Hindlimb muscle (tissue), 1 donor: ENCODE results near the gene E2F1. TPM values are rescaled to one million over a fixed set of nuclear protein-coding genes. Genes with fewer than 3 reads are reported as not detected.
A peak's percentile ranks its signal among the peaks of the same experiment; 100 is the strongest.

ENCODE experiments used
- DNase-seq: peaks from one replicate; pipeline ENCODE4 v3.0.0-alpha.2; 2013
- polyA plus RNA-seq: library from polyadenylated mRNA; unstranded; fragments of 120-200 nt; gene quantifications from one replicate; pipeline ENCODE4 v1.2.1, GENCODE V29; 2013; ENCODE audit not compliant: insufficient read length

E2F1 gene
- polyA plus RNA-seq, 1 donor: 10.2 TPM

GRCh38 chr20:33687370-33687915, 1.3 kb upstream of the E2F1 start:
- DNase-seq: no peak

GRCh38 chr20:33686984-33687366, 790 bp upstream of the E2F1 start:
- DNase-seq: no peak

GRCh38 chr20:33685328-33686099, 671 bp downstream of the E2F1 start:
- peak; percentile 57 for DNase-seq

GRCh38 chr20:33684533-33685327, 1.5 kb downstream of the E2F1 start:
- no peak for DNase-seq

GRCh38 chr20:33681728-33682353, 4.3 kb downstream of the E2F1 start:
- no peak for DNase-seq

- DNase-seq: no peak
These were observed 4.9 kb downstream of the E2F1 start for GRCh38 chr20:33681288-33681687.

- no peak for DNase-seq
These were observed 5.5 kb downstream of the E2F1 start for GRCh38 chr20:33680686-33681085.

- DNase-seq: no peak
These were observed 6.3 kb downstream of the E2F1 start for GRCh38 chr20:33679758-33680485.

- DNase-seq: peak; percentile 71
These were observed 8.0 kb downstream of the E2F1 start for GRCh38 chr20:33677991-33678702.

GRCh38 chr20:33676652-33677645, 9.2 kb downstream of the E2F1 start:
- DNase-seq: no peak

GRCh38 chr20:33676121-33676520, 10.1 kb downstream of the E2F1 start:
- DNase-seq: no peak

GRCh38 chr20:33675136-33675959, 10.8 kb downstream of the E2F1 start:
- peak; percentile 46 for DNase-seq

- DNase-seq: peak; percentile 85
These were observed 11.7 kb downstream of the E2F1 start, which contains the start of gene NECAB3 for GRCh38 chr20:33674294-33675135. Gene NECAB3 (minus strand): TSS chr20:33674428. CDS start chr20:33674352, 76 bp downstream.

- no peak for DNase-seq
These were observed 12.5 kb downstream of the E2F1 start for GRCh38 chr20:33673410-33674293.

- no peak for DNase-seq
These were observed 13.1 kb downstream of the E2F1 start for GRCh38 chr20:33673114-33673409.

GRCh38 chr20:33672426-33673113, 13.6 kb downstream of the E2F1 start:
- no peak for DNase-seq
